HuH-7.5 (cell line): Measurements from ENCODE around the gene DUSP10.

Source experiments
- DNase-seq: peaks from one replicate; pipeline ENCODE4 v3.0.0; 2011; ENCODE audit warnings: low spot score

The DUSP10 gene

GRCh38 chr1:221741703-221742554, at the start of gene DUSP10:
Gene DUSP10 (minus strand): TSS chr1:221742089. CDS start chr1:221739744, 2,345 bp downstream.
- peak; percentile 93 for DNase-seq

DNA sequence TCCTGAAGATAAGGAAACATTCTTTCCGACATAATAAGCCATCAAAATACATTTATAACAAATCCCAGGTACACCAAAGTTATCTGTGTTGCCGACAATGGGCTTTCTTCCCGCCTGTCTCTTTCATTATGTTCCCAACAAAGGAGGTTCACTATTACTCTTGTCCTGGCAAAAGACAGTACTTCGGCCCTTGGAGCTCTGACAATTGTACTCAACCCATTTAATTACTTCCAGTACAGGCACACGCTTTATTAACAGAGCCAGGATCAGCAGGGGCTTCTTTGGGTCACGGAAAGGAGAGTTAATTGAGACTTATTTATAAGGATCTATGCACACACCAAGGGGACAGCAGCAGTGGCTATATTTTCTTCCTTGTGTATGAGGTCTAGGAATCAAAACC, 46.6 kb upstream of the DUSP10 start:
- no peak for DNase-seq

DNA sequence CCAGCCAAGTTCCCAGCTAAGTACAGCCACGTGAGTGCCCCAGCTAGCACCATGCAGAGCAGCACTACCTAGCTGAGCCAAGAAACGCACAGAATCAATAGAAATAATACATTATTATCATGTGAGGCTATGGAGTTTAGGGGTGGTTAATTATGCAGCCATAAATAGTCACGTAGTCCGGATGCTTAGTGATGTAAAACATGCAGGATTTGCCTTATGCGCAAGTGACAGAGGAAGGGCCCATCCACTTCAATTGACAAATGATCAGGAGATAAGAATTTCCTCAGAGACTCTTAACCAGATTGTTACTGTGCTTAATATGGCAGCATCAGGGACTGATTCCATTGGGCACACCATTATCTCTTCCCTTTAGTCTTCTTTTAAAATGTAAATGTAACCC, 44.8 kb upstream of the DUSP10 start:
- DNase-seq = no peak

DNA sequence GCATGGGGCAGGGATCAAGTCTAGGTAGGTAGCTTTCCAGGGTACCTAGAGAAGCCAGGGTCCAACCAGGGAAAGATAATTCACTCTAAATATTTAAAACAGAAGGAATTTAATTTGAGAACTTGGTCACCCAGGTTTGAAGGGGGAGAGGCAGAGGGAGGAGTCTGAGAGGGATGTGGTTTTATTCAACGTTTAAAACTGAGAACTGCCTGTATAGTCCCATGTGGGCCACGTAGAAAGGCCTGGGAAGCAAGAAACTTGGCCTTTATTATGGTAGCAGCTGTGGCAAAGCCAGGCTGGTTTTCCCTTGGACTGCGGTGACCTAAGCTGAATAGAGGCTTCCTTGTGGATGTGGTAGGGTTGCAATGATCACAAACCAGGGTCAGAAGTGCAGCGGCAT, 42.0 kb upstream of the DUSP10 start:
- no peak for DNase-seq

- no peak for DNase-seq
These were observed 41.5 kb upstream of the DUSP10 start for GRCh38 chr1:221783437-221783836.

DNA sequence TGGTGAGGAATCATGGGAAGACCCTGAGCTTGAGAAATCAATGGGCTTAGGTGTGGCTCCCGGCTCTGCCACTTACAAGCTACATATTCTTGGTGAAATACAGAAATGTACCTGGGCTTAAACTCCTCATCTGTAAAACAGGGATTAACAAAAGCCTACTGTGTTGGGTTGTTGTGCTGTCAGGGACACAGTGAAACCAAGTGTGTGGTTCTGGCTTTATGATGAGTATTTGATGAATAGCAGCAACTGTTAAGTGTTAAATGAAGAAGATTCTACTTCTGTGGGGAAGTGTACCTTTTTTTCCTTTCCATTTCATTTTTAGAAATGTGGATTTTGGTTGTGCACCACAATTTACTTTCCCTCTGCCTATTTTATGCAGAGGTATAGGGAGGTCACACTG, 41.1 kb upstream of the DUSP10 start:
- DNase-seq = no peak

DNA sequence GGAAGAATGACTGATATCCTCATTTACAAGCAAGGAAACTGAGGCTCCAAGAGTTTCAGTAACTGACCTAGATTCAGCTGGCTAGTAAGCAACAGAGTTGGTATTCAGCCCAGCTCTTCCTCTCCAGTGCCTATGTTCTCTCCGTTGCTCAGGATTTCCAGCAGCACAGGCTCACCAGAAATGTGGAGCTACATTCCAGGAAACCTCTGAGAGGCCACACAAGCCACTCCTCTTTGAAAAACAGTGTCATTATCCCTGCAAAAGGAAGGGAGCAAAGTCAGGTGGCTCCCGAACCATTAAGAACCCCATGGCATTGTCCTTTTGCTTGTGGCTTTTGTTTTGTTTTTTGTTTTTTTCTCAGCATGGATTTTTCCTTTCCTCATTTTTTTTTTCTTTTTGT, 40.6 kb upstream of the DUSP10 start:
- no peak for DNase-seq

DNA sequence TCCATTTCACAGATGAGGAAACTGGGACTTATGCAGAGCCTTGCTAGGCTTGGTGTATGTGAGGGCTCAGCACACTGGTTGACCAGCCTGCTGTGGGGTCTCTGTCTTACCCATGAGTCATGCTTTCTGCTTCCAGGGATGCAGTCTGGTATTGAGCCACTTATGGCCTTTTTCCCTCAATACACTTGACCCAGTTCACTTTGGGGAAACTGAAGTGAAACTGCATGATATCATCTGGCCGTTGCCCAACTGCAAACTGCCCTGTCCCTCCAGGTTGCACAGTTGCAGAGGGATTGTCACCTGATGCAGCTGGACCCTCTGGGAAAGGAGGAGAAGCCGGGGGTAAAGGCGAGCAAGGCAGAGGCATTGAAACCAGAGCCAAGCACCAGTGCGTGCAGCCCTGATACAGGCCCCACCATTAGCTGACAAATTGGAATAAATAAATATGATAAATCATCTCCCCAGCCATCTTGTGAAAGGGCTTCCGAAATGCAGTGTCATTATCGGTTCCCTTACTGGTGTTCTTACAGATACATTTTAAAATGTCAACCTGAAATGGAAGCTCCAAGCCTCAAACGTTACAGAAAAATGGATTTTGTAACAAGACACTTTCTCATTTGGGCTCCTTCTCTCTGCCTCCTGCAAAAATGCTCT, 39.3 kb upstream of the DUSP10 start:
- no peak for DNase-seq

DNA sequence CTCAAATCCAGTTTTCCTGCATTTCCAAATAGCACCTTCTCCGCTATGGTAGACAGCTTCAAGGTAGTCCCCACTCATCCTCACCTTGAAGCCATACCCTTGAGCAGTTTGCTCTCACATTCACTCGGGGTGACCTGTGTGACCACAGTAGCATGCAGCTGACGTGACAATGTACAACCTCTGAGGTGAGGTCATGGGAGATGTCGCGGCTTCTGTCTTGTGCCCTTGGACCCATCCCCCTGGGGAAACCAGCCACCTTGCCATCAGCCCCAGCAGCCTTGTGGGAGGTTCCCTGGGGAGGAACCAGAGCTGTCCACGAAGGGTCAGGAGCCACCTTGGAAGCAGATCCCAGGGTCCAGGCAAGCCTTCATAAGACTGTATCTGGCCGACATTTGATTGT, 38.3 kb upstream of the DUSP10 start:
- no peak for DNase-seq

DNA sequence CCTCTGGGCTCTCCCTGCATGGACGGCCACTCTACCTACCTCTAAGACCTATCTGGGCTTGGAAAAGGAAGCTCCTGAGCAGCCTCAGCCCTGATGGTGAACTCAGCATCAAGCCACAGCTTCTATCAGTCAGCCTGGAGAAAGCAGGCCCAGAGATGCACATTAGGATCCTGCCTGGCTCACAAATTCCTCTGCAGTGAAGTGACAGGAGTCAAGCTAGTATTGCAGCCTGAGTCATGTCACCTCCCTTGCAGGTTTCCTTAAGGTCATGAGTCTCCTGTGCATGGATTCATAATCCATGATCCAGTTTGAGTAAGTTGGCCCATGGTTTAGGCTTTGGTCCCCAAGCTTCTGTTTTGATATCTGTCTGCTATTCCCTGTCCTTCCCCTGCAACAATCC, 37.9 kb upstream of the DUSP10 start:
- no peak for DNase-seq

DNA sequence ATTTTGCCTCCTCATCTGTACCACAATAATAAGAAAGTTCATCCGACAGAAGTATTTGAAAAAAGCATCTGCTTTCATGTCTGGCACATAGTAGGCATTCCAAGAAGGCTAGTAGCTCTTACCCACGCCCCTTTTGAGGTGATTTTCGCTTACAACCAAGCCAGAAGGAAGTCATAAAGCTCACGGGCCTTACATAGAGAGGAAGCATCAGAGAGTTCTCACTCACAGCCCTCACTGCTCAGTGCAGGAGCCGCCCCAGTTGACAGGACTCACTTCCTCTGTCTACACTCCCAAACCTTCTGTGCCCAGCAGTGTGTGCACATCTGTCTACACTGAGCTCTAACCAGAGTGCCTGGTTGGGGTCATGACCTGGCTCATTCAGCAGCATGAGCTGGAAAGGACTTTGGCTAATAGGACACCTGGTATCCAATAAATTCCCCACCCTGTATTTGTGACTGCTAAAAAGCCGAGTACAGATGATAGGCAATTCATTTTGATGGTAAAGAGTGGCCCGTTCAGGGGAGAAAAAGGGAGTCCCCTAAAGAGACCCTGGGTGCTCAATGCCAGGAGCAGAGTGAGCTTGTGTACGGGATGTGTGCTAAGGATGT, 36.8 kb upstream of the DUSP10 start:
- no peak for DNase-seq

DNA sequence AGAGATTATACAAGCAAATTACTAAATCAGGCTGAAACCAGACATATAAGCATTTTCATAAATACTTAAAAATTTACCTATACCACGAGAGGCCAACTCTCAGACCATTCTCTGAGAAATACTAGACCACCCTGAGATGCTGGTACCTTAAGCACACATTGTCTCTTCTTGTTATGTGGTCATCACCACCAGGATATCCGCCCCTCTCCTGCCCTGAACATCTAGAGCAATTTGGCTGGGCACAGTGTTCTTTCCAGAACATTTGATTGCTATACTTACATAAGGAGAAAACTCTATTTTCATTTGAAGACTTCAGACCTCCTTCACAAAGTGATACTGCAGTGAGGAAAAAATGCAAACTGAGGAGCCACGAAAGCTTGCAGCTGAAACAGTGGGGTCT, 36.2 kb upstream of the DUSP10 start:
- DNase-seq = no peak

DNA sequence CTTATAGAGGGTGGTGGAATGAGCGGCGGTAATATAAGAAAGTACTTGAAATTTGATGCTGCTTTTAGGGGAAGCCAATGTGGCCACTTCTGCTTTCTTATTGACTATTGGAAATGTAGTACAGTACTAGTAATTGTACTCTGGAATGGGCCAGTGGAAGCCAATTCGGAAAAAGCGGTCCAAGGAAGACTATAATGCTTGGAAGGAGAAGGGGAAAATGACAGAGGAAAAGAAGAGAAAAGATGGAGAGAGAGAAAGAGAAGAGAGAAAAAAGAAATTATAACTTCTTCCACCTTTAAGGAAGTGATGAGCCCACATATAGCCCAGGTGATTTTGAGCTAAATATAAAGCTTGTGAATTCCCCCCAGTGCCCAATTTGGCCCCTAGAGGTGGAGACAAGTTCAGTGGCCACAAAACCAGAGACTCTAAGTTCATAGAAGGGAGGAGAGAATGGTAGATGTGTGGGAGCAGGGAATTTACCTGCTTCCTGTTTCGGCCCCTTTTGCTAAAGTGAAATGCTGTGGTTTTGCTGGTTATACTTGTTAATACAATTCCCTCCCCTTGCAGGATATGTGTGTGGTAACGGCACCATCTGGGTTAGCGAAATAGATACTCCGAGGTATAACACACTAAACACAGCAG, 35.7 kb upstream of the DUSP10 start:
- no peak for DNase-seq

GRCh38 chr1:221776495-221777301, 34.8 kb upstream of the DUSP10 start:
- no peak for DNase-seq

DNA sequence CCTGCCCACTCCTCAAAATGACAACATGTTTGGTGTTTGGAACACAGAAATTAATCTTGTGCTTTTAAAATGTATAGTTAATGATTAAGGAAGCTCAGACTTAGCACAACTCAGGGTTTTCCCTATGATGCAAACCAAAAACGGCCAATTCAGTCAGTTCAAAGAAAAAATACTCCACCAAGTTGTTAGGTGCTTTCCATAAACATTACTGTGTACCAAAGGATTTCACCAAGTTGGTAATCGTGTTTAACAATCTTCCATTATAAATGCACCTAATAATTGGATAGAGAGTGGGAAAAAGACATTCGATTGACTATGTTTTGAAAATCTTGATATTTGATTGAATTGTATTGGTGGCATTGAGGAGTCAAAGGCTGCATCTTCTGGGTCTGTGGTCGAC, 33.3 kb upstream of the DUSP10 start:
- no peak for DNase-seq

DNA sequence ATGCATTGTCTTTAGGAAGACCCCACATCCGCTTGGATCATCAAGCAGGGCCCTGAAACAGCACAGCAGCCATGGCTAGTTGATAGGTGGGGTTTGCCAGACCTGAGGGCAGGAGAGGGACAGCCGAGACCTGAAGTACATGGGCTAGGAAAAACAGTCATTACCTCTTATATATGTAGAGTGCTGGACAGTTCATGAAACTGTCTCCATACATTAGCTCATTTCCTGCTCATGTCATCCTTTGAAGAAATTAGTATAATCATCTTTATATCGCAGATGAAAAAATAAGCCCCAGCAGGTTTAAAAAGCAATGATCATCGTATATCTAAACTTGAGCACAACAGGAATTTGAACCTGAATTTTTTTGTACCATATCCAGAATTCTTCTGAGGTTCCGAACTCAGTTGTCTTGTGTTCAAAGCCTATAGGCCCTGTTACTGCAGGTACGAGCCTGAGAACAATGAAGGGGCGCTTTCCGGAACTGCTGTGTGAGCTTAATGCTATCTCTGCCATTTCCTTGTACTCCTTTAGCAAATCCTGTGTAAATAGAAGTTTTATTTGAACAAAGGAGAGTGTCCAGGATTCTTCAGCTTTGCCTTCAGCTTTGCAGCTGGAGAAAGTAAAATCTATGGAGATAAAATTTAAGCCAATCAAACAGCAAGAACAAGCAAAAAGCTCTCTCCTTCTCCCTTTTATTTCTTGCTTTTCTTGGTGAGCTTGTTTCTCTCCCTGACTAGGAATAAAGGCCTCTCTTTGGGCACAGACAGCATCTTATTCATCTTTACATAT, 32.4 kb upstream of the DUSP10 start:
- no peak for DNase-seq

- no peak for DNase-seq
These were observed 31.5 kb upstream of the DUSP10 start for GRCh38 chr1:221773383-221773782.

- no peak for DNase-seq
These were observed 30.2 kb upstream of the DUSP10 start for GRCh38 chr1:221772117-221772516.

- no peak for DNase-seq
These were observed 26.7 kb upstream of the DUSP10 start for GRCh38 chr1:221768444-221769066.

DNA sequence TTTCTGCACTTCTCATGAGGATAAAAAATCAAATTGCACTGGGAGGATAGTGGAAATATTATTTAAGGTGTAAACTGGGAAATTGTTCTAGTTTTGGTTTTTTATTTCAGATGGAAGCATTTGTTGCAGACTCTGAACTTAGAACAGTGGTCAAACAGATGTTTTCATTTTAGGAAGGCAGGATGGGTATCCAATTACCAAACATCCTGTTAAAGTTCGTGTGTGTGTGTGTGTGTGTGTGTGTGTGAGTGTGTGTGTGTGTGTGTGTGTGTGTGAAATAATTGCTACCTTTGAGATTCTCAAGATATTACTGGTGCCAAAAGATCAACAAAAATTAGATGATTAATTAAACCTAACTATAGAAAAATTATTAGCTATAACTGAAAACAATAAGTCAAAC, 24.3 kb upstream of the DUSP10 start:
- no peak for DNase-seq

DNA sequence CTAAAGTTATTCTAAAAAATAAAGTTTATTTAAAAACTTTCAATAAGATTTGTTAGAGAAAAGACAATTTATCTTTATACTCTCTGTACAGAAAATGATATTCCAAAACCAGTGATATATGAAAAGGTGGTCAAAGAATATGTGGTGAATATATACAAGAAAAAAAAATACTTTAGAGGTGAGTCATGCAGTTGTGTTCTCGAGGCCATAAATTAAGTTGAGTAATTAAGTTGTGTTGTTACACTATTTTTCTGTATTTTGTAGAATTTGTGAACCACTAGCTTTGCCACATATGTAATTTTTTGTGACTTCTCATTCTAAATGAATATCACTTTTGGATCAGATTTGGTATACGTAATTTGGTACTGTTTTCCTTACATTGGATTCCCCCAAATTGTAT, 23.6 kb upstream of the DUSP10 start:
- DNase-seq = no peak
